Measurements from ENCODE around the gene SENP1.
A peak's percentile ranks its signal among the peaks of the same experiment; 100 is the strongest.

The SENP1 gene

DNA sequence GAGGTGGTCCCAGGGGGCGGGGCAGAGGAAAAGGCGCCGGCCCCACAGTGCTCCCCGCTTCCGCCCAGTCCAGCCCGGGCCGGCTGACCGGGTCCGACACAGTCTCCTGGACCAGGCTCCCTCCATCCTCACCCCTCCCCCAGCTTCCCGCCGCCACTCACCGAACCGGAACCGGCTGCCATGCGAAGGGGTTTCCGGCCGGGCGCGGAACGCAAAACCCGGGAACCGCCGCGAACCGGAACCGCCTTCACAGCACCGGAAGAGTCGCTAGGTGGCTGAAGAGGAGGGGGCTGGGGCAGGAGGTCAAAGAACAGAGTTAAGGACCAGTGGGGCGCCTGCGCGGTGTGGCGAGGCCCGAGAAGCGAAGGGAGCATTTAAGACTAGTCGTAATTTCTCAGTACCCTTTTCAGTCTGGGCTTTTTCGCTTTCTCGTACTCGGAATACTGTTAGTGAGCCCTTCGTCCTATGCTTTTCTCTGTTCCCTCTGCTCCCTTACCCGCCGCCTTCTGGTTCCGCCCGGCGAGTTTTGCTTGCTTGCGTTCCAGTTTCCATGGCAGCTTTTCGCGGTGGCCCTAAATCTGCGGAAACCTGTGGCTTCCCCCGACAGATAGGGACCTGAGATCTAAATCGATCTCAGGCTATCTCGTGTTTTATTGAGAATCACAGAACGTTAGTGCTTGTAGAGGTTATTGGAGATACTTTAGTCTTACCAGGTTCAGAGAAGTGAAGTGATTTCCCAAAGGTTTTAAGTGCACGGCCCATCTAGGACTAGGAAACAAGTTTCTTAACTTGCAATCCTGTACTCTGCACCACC is at the start of gene SENP1:
TSS of gene SENP1 (minus strand) at position 213 of the 814 bp plus-strand sequence. CDS start 4,607 bp downstream, outside the sequence.
- H3K4me3 ChIP-seq (ENCODE audit: low read depth, low read length): peak within 1 kb of the TSS; percentile 60
- H3K36me3 ChIP-seq: peaks cover 19% of the 10 kb centered on the region
- DNase-seq: peak; percentile 92
- peak within 1 kb of the TSS; percentile 97 for H3K27ac ChIP-seq
- no peaks in the 10 kb centered on the region for H3K27me3 ChIP-seq (ENCODE audit: insufficient read depth, low read depth, severe bottlenecking)
- no peaks in the 10 kb centered on the region for H3K9me3 ChIP-seq (ENCODE audit: severe bottlenecking)
- TF ChIP-seq, protein P1, sequence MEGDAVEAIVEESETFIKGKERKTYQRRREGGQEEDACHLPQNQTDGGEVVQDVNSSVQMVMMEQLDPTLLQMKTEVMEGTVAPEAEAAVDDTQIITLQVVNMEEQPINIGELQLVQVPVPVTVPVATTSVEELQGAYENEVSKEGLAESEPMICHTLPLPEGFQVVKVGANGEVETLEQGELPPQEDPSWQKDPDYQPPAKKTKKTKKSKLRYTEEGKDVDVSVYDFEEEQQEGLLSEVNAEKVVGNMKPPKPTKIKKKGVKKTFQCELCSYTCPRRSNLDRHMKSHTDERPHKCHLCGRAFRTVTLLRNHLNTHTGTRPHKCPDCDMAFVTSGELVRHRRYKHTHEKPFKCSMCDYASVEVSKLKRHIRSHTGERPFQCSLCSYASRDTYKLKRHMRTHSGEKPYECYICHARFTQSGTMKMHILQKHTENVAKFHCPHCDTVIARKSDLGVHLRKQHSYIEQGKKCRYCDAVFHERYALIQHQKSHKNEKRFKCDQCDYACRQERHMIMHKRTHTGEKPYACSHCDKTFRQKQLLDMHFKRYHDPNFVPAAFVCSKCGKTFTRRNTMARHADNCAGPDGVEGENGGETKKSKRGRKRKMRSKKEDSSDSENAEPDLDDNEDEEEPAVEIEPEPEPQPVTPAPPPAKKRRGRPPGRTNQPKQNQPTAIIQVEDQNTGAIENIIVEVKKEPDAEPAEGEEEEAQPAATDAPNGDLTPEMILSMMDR (IDR thresholded peaks at IDR 0.05; ENCODE audit: low read depth, low read length): 0 out of 2 replicates have a peak, but pooled peaks have one; percentile 2

DNA sequence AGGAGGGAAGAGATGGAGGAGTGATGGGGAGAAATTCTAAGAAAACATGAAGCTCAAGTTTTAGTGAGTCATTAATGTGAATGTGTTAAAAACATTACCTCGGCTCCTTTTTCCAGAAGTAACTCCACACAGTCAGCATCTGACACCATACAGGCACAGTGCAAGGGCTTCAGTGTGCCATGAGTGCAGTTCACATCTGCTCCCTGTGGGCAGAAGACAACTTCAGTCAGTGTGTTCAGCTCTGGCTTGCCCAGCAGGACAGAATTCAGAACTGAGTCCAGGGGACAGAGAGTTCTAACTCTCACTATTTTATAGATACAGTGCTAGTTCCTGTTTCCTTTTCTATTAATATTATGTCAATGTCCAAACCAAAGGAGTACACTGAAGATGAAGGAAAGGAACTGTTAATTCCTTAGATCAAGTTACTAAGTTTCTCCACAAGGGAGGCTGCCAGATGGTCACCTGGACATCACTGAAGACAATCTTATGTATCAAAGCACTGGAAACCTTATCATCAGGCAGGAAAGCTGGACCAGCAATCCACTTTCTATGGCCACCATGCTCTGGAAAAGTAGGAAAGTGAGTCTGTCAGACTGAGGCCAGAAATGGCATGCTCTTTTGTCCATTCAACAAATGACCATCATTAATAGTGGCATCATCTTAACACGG is 45.4 kb upstream of the SENP1 start:
- no peak overlapping the region for H3K27ac ChIP-seq
- TF ChIP-seq, protein P1 (IDR thresholded peaks at IDR 0.05; ENCODE audit: low read depth, low read length): no peak
- no peaks in the 10 kb centered on the region for H3K9me3 ChIP-seq (ENCODE audit: severe bottlenecking)
- no peak overlapping the region for H3K4me3 ChIP-seq (ENCODE audit: low read depth, low read length)
- H3K36me3 ChIP-seq: peaks cover 54% of the 10 kb centered on the region
- no peaks in the 10 kb centered on the region for H3K27me3 ChIP-seq (ENCODE audit: insufficient read depth, low read depth, severe bottlenecking)
- no peak for DNase-seq

DNA sequence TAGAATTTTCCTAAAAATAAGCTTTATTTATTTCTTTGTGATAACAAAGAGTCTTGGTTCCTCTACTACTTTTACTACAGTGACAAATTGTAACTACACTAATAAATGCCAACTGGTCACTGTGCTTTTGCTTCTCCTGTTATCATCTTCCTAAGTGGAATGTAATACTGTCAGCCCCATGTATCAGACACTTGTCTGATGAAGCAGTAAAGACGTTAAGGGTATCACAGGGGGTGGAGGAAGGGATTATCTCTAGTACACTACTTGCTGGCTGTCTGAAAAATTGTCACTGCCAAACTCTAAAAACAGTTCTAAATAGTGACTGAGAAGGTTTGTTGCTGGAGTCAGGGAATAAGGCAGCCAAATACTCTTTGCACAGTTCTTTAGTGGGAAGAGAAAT is 40.1 kb upstream of the SENP1 start:
- H3K27me3 ChIP-seq (ENCODE audit: insufficient read depth, low read depth, severe bottlenecking): no peaks in the 10 kb centered on the region
- DNase-seq: no peak
- no peak overlapping the region for H3K4me3 ChIP-seq (ENCODE audit: low read depth, low read length)
- no peak overlapping the region for H3K27ac ChIP-seq
- H3K36me3 ChIP-seq: peaks cover 71% of the 10 kb centered on the region
- no peaks in the 10 kb centered on the region for H3K9me3 ChIP-seq (ENCODE audit: severe bottlenecking)
- TF ChIP-seq, protein P1 (IDR thresholded peaks at IDR 0.05; ENCODE audit: low read depth, low read length): no peak

DNA sequence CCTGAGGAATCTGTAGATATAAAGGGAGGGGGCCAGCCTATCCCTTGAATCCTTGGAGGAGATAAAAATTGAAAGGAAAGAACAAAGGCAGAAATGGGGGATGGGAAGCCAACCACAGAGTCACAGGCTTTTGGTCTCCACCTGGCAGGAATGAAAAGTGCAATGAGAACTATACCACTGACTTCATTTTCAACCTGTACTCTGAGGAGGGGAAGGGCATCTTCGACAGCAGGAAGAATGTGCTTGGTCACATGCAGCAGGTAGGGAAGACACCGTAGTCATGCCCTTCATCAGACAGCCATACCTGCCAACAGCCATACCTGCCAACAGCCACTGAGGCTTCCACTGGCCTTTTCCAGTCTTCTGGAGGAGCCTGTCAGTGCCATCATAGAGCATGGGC is 38.0 kb upstream of the SENP1 start:
- DNase-seq: no peak
- Histone ChIP-seq H3K36me3 (peaks cover 68% of the 10 kb centered on the region), H3K4me3 (ENCODE audit: low read depth, low read length) (no peak overlapping the region), H3K27ac (no peak overlapping the region), H3K27me3 (ENCODE audit: insufficient read depth, low read depth, severe bottlenecking) (no peaks in the 10 kb centered on the region), H3K9me3 (ENCODE audit: severe bottlenecking) (no peaks in the 10 kb centered on the region)
- TF ChIP-seq, protein P1 (IDR thresholded peaks at IDR 0.05; ENCODE audit: low read depth, low read length): no peak

DNA sequence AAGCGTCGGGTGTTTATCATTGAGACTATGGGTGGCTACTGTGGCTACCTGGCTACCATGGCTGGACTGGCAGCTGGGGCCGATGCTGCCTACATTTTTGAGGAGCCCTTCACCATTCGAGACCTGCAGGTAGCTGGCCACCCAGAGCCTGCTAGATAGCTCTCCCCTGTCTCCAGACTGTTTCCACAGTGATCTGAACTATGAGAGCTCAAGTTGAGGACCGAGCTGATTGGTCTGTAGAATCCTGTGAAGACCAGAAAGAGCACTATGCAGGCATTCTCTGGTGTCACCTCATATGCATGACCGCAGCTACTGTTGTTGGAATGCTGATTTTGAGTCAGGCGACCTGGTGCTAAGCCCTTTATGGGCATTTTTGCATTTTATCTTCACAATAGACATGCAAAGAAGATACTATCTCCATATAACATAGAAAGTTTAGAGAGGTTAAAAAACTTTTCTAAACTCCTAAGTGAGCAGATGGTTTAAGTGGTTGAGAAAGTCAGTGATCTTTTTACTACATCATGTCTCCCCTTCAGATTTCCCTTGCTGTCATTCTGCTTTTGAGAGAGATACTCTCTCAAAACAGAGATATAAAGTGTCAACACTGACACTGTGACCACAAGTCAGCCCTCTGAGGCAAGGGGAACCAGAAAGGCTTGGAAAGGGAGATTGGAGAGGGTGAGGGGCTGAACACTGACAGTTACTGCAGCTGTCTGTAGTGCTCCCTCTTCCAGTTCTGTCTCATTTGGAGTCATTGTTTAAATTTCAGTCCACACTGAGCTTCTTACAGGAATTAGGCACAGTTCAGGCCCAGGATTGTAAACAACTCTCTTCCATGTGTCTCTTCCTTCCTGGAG is 37.2 kb upstream of the SENP1 start:
- Histone ChIP-seq H3K27ac (no peak overlapping the region), H3K36me3 (peaks cover 65% of the 10 kb centered on the region)

More for the DNA sequence above, 37.2 kb upstream of the SENP1 start:
- Histone ChIP-seq H3K27me3 (ENCODE audit: insufficient read depth, low read depth, severe bottlenecking) (no peaks in the 10 kb centered on the region), H3K9me3 (ENCODE audit: severe bottlenecking) (no peaks in the 10 kb centered on the region), H3K4me3 (ENCODE audit: low read depth, low read length) (no peak overlapping the region)
- TF ChIP-seq, protein P1 (IDR thresholded peaks at IDR 0.05; ENCODE audit: low read depth, low read length): no peak
- DNase-seq: no peak
